Measurements from ENCODE around the gene KRT7. TPM values are rescaled to one million over a fixed set of nuclear protein-coding genes. Genes with fewer than 3 reads are reported as not detected.

The KRT7 gene
- polyA plus RNA-seq, 1 of the 3 experiments (the other 2 are of a cell fraction): 5.4 TPM

- H2AFZ ChIP-seq (ENCODE audit: low read depth): no peak overlapping the region
- POLR2A ChIA-PET: interaction anchor here (2.4 kb wide), 1 partner anchor 10 kb away, joined by 13 read pairs; no protein-coding TSS in a partner anchor
Observed at GRCh38 chr12:52210925-52211650, 22.0 kb upstream of the KRT7 start.

More at GRCh38 chr12:52210925-52211650, 22.0 kb upstream of the KRT7 start:
- Histone ChIP-seq H3K9me3 (no peaks in the 10 kb centered on the region), H4K20me1 (ENCODE audit: insufficient read depth) (no peaks in the 10 kb centered on the region), H3K9me2 (no peaks in the 10 kb centered on the region), H3K9ac (no peak overlapping the region), H3K36me3 (replicated peaks in 1 of 2; ENCODE audit: control insufficient read depth in 1 of 2, insufficient read depth in 2 of 2, low read length in 1 of 2) (no peaks in the 10 kb centered on the region), H3K4me3 (ENCODE audit: low read depth in 2 of 2, low read length in 1 of 2) (no peak overlapping the region), H3K27me3 (ENCODE audit: insufficient read depth) (no peaks in the 10 kb centered on the region), H3K4me2 (no peak overlapping the region), H3K79me2 (ENCODE audit: insufficient read depth) (no peaks in the 10 kb centered on the region), H3F3A (replicated peaks; ENCODE audit: insufficient read depth) (peaks cover 11% of the 10 kb centered on the region), H3K27ac (ENCODE audit: low read depth in 2 of 2, low read length in 1 of 2) (no peak overlapping the region), H3K4me1 (ENCODE audit: control insufficient read depth in 1 of 2, insufficient read depth in 2 of 2, low read depth in 1 of 2, low read length in 1 of 2) (peaks cover 14 to 76% of the 10 kb centered on the region in 2 experiments)
- 81% methylated on average over 7 of the region's 10 CpGs for WGBS (ENCODE audit: low lambda C conversion rate)
- DNase-seq: no peak
- CTCF ChIA-PET: interaction anchor here (1.0 to 5.9 kb wide), 4 partner anchors 69 to 668 kb away, joined by 3 to 19 read pairs (median 5); no protein-coding TSS in a partner anchor
- TF ChIP-seq SIN3A (IDR thresholded peaks at IDR 0.05; ENCODE audit: borderline replicate concordance, low read depth, low read length) (no peak), PBX3 (IDR thresholded peaks at IDR 0.05) (no peak), GABPA (IDR thresholded peaks at IDR 0.05; ENCODE audit: low read depth) (no peak), FOSL2 (IDR thresholded peaks at IDR 0.05; ENCODE audit: borderline replicate concordance, low read depth) (no peak), RAD21 (IDR thresholded peaks at IDR 0.05; ENCODE audit: low read length) (no peak), CTCF (IDR thresholded peaks at IDR 0.05) (no peak), MXI1 (IDR thresholded peaks at IDR 0.05; ENCODE audit: low read depth, low read length) (no peak), RXRA (IDR thresholded peaks at IDR 0.05; ENCODE audit: borderline replicate concordance, low read depth) (no peak), YY1 (IDR thresholded peaks at IDR 0.05; ENCODE audit: low read depth) (no peak), JUND (IDR thresholded peaks at IDR 0.05) (no peak), FOXM1 (IDR thresholded peaks at IDR 0.05; ENCODE audit: low read depth) (no peak), NFIC (IDR thresholded peaks at IDR 0.05; ENCODE audit: borderline replicate concordance) (no peak)

Data from SK-N-SH (cell line).